ENCODE measurements around the gene C1orf174. TPM values are rescaled to one million over a fixed set of nuclear protein-coding genes. Genes with fewer than 3 reads are reported as not detected.

Gene C1orf174
- total RNA-seq, 2 experiments from 2014 or later = 24.1 to 25.5 TPM

GRCh38 chr1:3902571-3903091, 2.6 kb upstream of the C1orf174 start:
- Mint-ChIP-seq H3K4me3 (peak overlapping the region; percentile 5), H3K27me3 (no peaks in the 10 kb centered on the region), H3K4me1 (peaks cover 56% of the 10 kb centered on the region), H3K9me3 (peaks cover 4% of the 10 kb centered on the region), H3K27ac (peak overlapping the region; percentile 99), H3K36me3 (ENCODE audit: low read depth) (peaks cover 4% of the 10 kb centered on the region)
- ChIA-PET POLR2A (interaction anchor here (1.7 to 2.3 kb wide), 2 partner anchors 12 to 45 kb away, joined by 7 to 12 read pairs; partner anchors contain the start of genes CEP104 and DFFB), CTCF (interaction anchor here (1.0 to 2.8 kb wide), 4 partner anchors 9 to 127 kb away, joined by 3 to 9 read pairs (median 4); partner anchors contain the start of genes CEP104 and DFFB)
- peak; percentile 31 for DNase-seq

- H3K9me3 Mint-ChIP-seq = peaks cover 6% of the 10 kb centered on the region
- peak; percentile 29 for DNase-seq
- H3K4me1 Mint-ChIP-seq = peaks cover 56% of the 10 kb centered on the region
- H3K27me3 Mint-ChIP-seq = no peaks in the 10 kb centered on the region
- CTCF ChIA-PET = interaction anchor here (1.1 to 2.8 kb wide), 4 partner anchors 10 to 45 kb away, joined by 3 to 9 read pairs (median 4); partner anchors contain the start of genes CEP104 and DFFB
- peaks cover 7% of the 10 kb centered on the region for H3K36me3 Mint-ChIP-seq (ENCODE audit: low read depth)
- H3K27ac Mint-ChIP-seq = peak overlapping the region; percentile 99
- POLR2A ChIA-PET = interaction anchor here (1.7 to 3.1 kb wide), 3 partner anchors 11 to 45 kb away, joined by 7 to 21 read pairs (median 12); partner anchors contain the start of genes CEP104 and DFFB
- peak overlapping the region; percentile 94 for H3K4me3 Mint-ChIP-seq
Observed at GRCh38 chr1:3902111-3902511, 2.0 kb upstream of the C1orf174 start.

GRCh38 chr1:3900969-3901529, 977 bp upstream of the C1orf174 start:
- peaks cover 54% of the 10 kb centered on the region for H3K4me1 Mint-ChIP-seq
- H3K9me3 Mint-ChIP-seq = peaks cover 6% of the 10 kb centered on the region
- peak overlapping the region; percentile 99 for H3K27ac Mint-ChIP-seq
- no peaks in the 10 kb centered on the region for H3K27me3 Mint-ChIP-seq
- peak overlapping the region; percentile 94 for H3K4me3 Mint-ChIP-seq
- ChIA-PET POLR2A (interaction anchor here (1.2 to 3.2 kb wide), 5 partner anchors 10 to 105 kb away, joined by 5 to 21 read pairs (median 12); partner anchors contain the start of genes CEP104, DFFB and LRRC47), CTCF (interaction anchor here (1.1 to 2.8 kb wide), 4 partner anchors 10 to 281 kb away, joined by 3 to 9 read pairs (median 4); partner anchors contain the start of genes CEP104 and DFFB)
- peaks cover 15% of the 10 kb centered on the region for H3K36me3 Mint-ChIP-seq (ENCODE audit: low read depth)
- peak; percentile 92 for DNase-seq

- CTCF ChIA-PET = interaction anchor here (0.9 to 2.1 kb wide), 6 partner anchors 9 to 45 kb away, joined by 3 to 10 read pairs (median 4); partner anchors contain the start of genes CEP104 and DFFB
- Mint-ChIP-seq H3K9me3 (peaks cover 6% of the 10 kb centered on the region), H3K4me3 (peak overlapping the region; percentile 94), H3K27me3 (no peaks in the 10 kb centered on the region), H3K4me1 (peaks cover 50% of the 10 kb centered on the region), H3K27ac (peak overlapping the region; percentile 99), H3K36me3 (ENCODE audit: low read depth) (peaks cover 15% of the 10 kb centered on the region)
- no peak for DNase-seq
- POLR2A ChIA-PET = interaction anchor here (0.9 to 3.2 kb wide), 8 partner anchors 9 to 106 kb away, joined by 3 to 21 read pairs (median 6); partner anchors contain the start of genes CEP104, DFFB and LRRC47
Observed at GRCh38 chr1:3899754-3900149, 320 bp downstream of the C1orf174 start.

- ChIA-PET POLR2A (interaction anchor here (0.9 to 3.2 kb wide), 7 partner anchors 8 to 106 kb away, joined by 3 to 21 read pairs (median 6); partner anchors contain the start of genes CEP104, DFFB and LRRC47), CTCF (interaction anchor here (0.9 to 2.1 kb wide), 6 partner anchors 8 to 44 kb away, joined by 3 to 10 read pairs (median 4); partner anchors contain the start of genes CEP104 and DFFB)
- no peak for DNase-seq
- peaks cover 50% of the 10 kb centered on the region for H3K4me1 Mint-ChIP-seq
- H3K36me3 Mint-ChIP-seq (ENCODE audit: low read depth) = peaks cover 15% of the 10 kb centered on the region
- peak overlapping the region; percentile 94 for H3K4me3 Mint-ChIP-seq
- peak overlapping the region; percentile 99 for H3K27ac Mint-ChIP-seq
- no peaks in the 10 kb centered on the region for H3K27me3 Mint-ChIP-seq
- H3K9me3 Mint-ChIP-seq = peaks cover 6% of the 10 kb centered on the region
Observed at GRCh38 chr1:3898994-3899753, 898 bp downstream of the C1orf174 start.

- no peak overlapping the region for H3K4me3 Mint-ChIP-seq
- ChIA-PET CTCF (interaction anchor here (2.1 kb wide), 1 partner anchor 41 kb away, joined by 10 read pairs; the partner anchor contains the start of genes CEP104 and DFFB), POLR2A (no interaction called here)
- H3K27ac Mint-ChIP-seq = no peak overlapping the region
- DNase-seq = no peak
- no peaks in the 10 kb centered on the region for H3K27me3 Mint-ChIP-seq
- peaks cover 15% of the 10 kb centered on the region for H3K36me3 Mint-ChIP-seq (ENCODE audit: low read depth)
- H3K4me1 Mint-ChIP-seq = peaks cover 45% of the 10 kb centered on the region
- peaks cover 6% of the 10 kb centered on the region for H3K9me3 Mint-ChIP-seq
Observed at GRCh38 chr1:3898475-3898735, 1.7 kb downstream of the C1orf174 start.

- H3K27me3 Mint-ChIP-seq = no peaks in the 10 kb centered on the region
- CTCF ChIA-PET = no interaction called here
- no peak for DNase-seq
- H3K4me3 Mint-ChIP-seq = no peak overlapping the region
- peaks cover 18% of the 10 kb centered on the region for H3K36me3 Mint-ChIP-seq (ENCODE audit: low read depth)
- POLR2A ChIA-PET = no interaction called here
- H3K27ac Mint-ChIP-seq = no peak overlapping the region
- peaks cover 30% of the 10 kb centered on the region for H3K4me1 Mint-ChIP-seq
- peaks cover 6% of the 10 kb centered on the region for H3K9me3 Mint-ChIP-seq
Observed at GRCh38 chr1:3896396-3897000, 3.6 kb downstream of the C1orf174 start.

- Mint-ChIP-seq H3K4me3 (no peak overlapping the region), H3K4me1 (peaks cover 31% of the 10 kb centered on the region), H3K9me3 (peaks cover 6% of the 10 kb centered on the region), H3K27me3 (no peaks in the 10 kb centered on the region), H3K27ac (no peak overlapping the region), H3K36me3 (ENCODE audit: low read depth) (peaks cover 19% of the 10 kb centered on the region)
- DNase-seq = no peak
- CTCF ChIA-PET = no interaction called here
- POLR2A ChIA-PET = interaction anchor here (0.8 kb wide), 1 partner anchor 38 kb away, joined by 3 read pairs; no protein-coding TSS in a partner anchor
Observed at GRCh38 chr1:3895951-3896325, 4.1 kb downstream of the C1orf174 start.

GRCh38 chr1:3895279-3895950, 4.7 kb downstream of the C1orf174 start:
- POLR2A ChIA-PET = interaction anchor here (0.8 kb wide), 1 partner anchor 38 kb away, joined by 3 read pairs; no protein-coding TSS in a partner anchor

GRCh38 chr1:3894626-3895278, 5.3 kb downstream of the C1orf174 start:
- CTCF ChIA-PET = no interaction called here
- Mint-ChIP-seq H3K9me3 (peaks cover 6% of the 10 kb centered on the region), H3K36me3 (ENCODE audit: low read depth) (peaks cover 31% of the 10 kb centered on the region), H3K27me3 (no peaks in the 10 kb centered on the region), H3K27ac (no peak overlapping the region), H3K4me1 (peaks cover 42% of the 10 kb centered on the region), H3K4me3 (no peak overlapping the region)
- POLR2A ChIA-PET = no interaction called here
- DNase-seq = no peak

More at GRCh38 chr1:3895279-3895950, 4.7 kb downstream of the C1orf174 start:
- H3K9me3 Mint-ChIP-seq = peaks cover 6% of the 10 kb centered on the region
- no peak for DNase-seq
- H3K27me3 Mint-ChIP-seq = no peaks in the 10 kb centered on the region
- H3K36me3 Mint-ChIP-seq (ENCODE audit: low read depth) = peaks cover 25% of the 10 kb centered on the region
- CTCF ChIA-PET = no interaction called here
- peaks cover 36% of the 10 kb centered on the region for H3K4me1 Mint-ChIP-seq
- no peak overlapping the region for H3K4me3 Mint-ChIP-seq
- no peak overlapping the region for H3K27ac Mint-ChIP-seq

GRCh38 chr1:3893190-3893589, 6.9 kb downstream of the C1orf174 start:
- POLR2A ChIA-PET = no interaction called here
- DNase-seq = no peak
- CTCF ChIA-PET = no interaction called here
- Mint-ChIP-seq H3K27me3 (no peaks in the 10 kb centered on the region), H3K4me1 (peaks cover 35% of the 10 kb centered on the region), H3K36me3 (ENCODE audit: low read depth) (peaks cover 40% of the 10 kb centered on the region), H3K27ac (no peak overlapping the region), H3K9me3 (peaks cover 6% of the 10 kb centered on the region), H3K4me3 (no peak overlapping the region)

GRCh38 chr1:3892748-3893147, 7.3 kb downstream of the C1orf174 start:
- no peak overlapping the region for H3K27ac Mint-ChIP-seq
- DNase-seq = no peak
- ChIA-PET POLR2A (no interaction called here), CTCF (no interaction called here)
- no peaks in the 10 kb centered on the region for H3K27me3 Mint-ChIP-seq
- peaks cover 3% of the 10 kb centered on the region for H3K9me3 Mint-ChIP-seq
- H3K4me3 Mint-ChIP-seq = no peak overlapping the region
- H3K4me1 Mint-ChIP-seq = peaks cover 33% of the 10 kb centered on the region
- peaks cover 41% of the 10 kb centered on the region for H3K36me3 Mint-ChIP-seq (ENCODE audit: low read depth)

All from activated CD4-positive, alpha-beta memory T cell treated with anti-CD3 and anti-CD28 coated beads, Interleukin-2, amount 10 ng/mL, durations not matched to agents 7 days and 5 days (primary cell).